ENCODE results near the gene PAX1.

PAX1 gene

GRCh38 chr20:21707267-21707666 is 1.8 kb downstream of the PAX1 start:
- no peak for DNase-seq (ENCODE audit: low read depth, low spot score)
- ChIA-PET CTCF (no interaction called here), POLR2A (no interaction called here)
- TF ChIP-seq CTCF (IDR thresholded peaks at IDR 0.05; ENCODE audit: insufficient read depth, low read length, missing control alignments) = no peak
- no peak overlapping the region for H3K4me3 ChIP-seq (ENCODE audit: low read depth, low read length)

GRCh38 chr20:21707999-21708737 is 2.7 kb downstream of the PAX1 start:
- no peak for TF ChIP-seq CTCF (IDR thresholded peaks at IDR 0.05; ENCODE audit: insufficient read depth, low read length, missing control alignments)
- ChIA-PET CTCF (no interaction called here), POLR2A (no interaction called here)

GRCh38 chr20:21708738-21709534 is 3.5 kb downstream of the PAX1 start:
- ChIA-PET CTCF (no interaction called here), POLR2A (no interaction called here)
- DNase-seq (ENCODE audit: low read depth, low spot score) = no peak
- TF ChIP-seq CTCF (IDR thresholded peaks at IDR 0.05; ENCODE audit: insufficient read depth, low read length, missing control alignments) = no peak
- H3K4me3 ChIP-seq (ENCODE audit: low read depth, low read length) = no peak overlapping the region

More at GRCh38 chr20:21707999-21708737, 2.7 kb downstream of the PAX1 start:
- no peak for DNase-seq (ENCODE audit: low read depth, low spot score)
- no peak overlapping the region for H3K4me3 ChIP-seq (ENCODE audit: low read depth, low read length)

GRCh38 chr20:21709535-21709904 is 4.1 kb downstream of the PAX1 start:
- no peak for TF ChIP-seq CTCF (IDR thresholded peaks at IDR 0.05; ENCODE audit: insufficient read depth, low read length, missing control alignments)
- CTCF ChIA-PET = no interaction called here
- DNase-seq (ENCODE audit: low read depth, low spot score) = no peak
- H3K4me3 ChIP-seq (ENCODE audit: low read depth, low read length) = no peak overlapping the region
- POLR2A ChIA-PET = no interaction called here

- TF ChIP-seq CTCF (IDR thresholded peaks at IDR 0.05; ENCODE audit: insufficient read depth, low read length, missing control alignments) = no peak
- POLR2A ChIA-PET = no interaction called here
- no peak overlapping the region for H3K4me3 ChIP-seq (ENCODE audit: low read depth, low read length)
- DNase-seq (ENCODE audit: low read depth, low spot score) = no peak
- CTCF ChIA-PET = interaction anchor here (1.0 to 1.5 kb wide), 2 partner anchors 9 to 10 kb away, joined by 3 to 5 read pairs; no protein-coding TSS in a partner anchor
Observed at GRCh38 chr20:21710341-21710740, 4.9 kb downstream of the PAX1 start.

GRCh38 chr20:21710863-21711431 is 5.5 kb downstream of the PAX1 start:
- H3K4me3 ChIP-seq (ENCODE audit: low read depth, low read length) = no peak overlapping the region
- CTCF ChIA-PET = interaction anchor here (1.0 to 1.5 kb wide), 2 partner anchors 9 to 10 kb away, joined by 3 to 5 read pairs; no protein-coding TSS in a partner anchor
- TF ChIP-seq CTCF (IDR thresholded peaks at IDR 0.05; ENCODE audit: insufficient read depth, low read length, missing control alignments) = no peak
- POLR2A ChIA-PET = no interaction called here
- no peak for DNase-seq (ENCODE audit: low read depth, low spot score)
